GM18907 (cell line): Measurements from ENCODE around the gene DPAGT1.
A peak's percentile ranks its signal among the peaks of the same experiment; 100 is the strongest.

ENCODE experiments used
- ATAC-seq: cut with Tn5 transposase; IDR thresholded peaks from one replicate; pipeline ENCODE4 v1.9.1; 2021; ENCODE audit warnings: mild to moderate bottlenecking, moderate library complexity; ENCODE audit not compliant: unreplicated experiment

The DPAGT1 gene

DNA sequence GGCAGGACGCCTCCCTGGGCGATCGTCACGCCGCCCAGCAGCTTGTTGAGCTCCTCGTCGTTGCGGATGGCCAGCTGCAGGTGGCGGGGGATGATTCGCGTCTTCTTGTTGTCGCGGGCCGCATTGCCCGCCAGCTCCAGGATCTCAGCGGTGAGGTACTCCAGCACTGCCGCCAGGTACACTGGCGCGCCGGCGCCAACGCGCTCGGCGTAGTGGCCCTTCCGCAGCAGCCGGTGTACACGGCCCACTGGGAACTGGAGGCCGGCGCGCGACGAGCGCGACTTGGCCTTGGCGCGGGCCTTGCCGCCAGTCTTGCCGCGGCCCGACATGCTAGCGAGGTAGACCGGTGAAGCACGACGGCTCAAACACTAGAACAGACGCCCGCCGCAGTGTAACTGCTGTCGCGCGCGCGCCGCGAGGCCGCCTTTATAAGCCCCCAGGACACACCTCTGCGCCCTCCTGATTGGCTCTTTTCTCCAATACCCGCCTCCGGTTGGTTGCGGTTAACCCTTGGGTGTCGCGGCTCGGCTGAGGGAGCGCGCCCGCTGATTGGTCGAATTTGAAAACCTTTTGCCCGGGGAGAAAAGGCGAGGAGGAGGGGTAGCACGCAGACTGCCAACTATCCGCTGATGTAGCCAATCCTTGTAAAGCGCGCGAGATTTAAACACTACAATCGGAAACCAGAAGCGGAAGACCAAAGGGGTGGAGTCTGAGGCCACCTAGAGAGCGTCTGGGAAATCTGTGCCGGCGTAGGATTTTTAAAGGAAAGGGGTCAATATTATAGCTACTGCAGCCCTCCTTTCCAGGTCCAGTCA is 6.4 kb downstream of the DPAGT1 start:
- ATAC-seq: peak; percentile 82

DNA sequence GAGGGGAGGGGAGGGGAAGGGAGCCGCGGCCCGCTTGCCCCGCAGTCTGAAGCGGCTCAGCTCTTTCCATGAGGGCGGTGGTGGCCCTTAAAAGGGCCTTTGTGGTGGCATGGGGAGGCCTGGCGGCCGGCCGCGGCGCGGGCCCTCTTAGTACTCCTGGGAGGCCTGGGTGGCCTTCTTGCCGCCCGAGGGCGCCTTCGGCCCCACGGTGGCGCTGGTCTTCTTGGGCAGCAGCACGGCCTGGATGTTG is 6.9 kb downstream of the DPAGT1 start:
- ATAC-seq: peak; percentile 40

GRCh38 chr11:119093942-119094815 is 7.5 kb downstream of the DPAGT1 start:
- ATAC-seq: peak; percentile 7

GRCh38 chr11:119092880-119093842 is 8.5 kb downstream of the DPAGT1 start:
- ATAC-seq: no peak

GRCh38 chr11:119091966-119092879 is 9.4 kb downstream of the DPAGT1 start:
- no peak for ATAC-seq

- ATAC-seq: no peak
Observed at GRCh38 chr11:119091178-119091577, 10.5 kb downstream of the DPAGT1 start.

DNA sequence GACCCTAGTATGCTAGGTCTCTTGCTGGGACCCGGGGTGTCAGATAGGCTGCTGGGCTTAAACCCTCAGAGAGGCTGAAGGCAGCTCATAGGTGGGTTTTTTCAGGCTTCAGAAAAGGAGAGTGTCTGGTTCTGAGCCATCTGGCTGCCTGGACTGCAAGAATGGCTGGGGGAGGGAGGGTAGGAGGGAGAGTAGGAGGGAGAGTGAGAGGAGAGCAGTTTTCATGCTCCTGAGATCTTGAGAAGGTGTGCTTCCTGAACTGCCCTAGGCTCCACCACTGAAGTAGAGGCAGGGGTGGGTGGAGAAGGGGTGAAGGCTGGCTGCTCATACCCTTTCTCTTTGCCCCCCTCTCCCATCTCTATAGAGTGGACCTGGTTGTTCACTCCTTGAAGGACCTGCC is 12.3 kb downstream of the DPAGT1 start:
- no peak for ATAC-seq

- ATAC-seq: no peak
Observed at GRCh38 chr11:119088406-119088805, 13.2 kb downstream of the DPAGT1 start.

GRCh38 chr11:119087747-119088241 is 13.9 kb downstream of the DPAGT1 start:
- no peak for ATAC-seq

GRCh38 chr11:119087123-119087522 is 14.5 kb downstream of the DPAGT1 start:
- ATAC-seq: no peak

DNA sequence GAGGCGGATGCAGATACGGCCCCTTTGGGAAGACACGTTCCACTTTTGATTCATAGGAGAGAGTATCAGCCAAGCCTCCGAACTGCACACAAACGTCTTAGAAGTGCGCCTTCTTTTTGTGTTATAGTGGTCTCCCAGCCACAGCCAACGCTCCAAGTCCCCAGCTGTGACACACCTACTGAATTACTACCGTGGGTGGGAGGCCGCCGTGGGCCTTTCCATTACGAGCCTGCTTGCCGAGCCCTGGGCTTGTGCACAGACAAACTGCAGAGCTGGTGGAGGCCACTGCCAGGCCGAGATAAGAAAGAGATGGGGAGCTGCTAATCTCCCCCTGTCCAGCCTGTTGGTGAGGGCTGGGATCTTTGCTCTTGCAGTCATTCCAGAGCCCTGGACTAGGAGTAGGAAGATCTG is 16.2 kb downstream of the DPAGT1 start:
- peak; percentile 10 for ATAC-seq

- peak; percentile 87 for ATAC-seq
Observed at GRCh38 chr11:119084663-119085436, 16.8 kb downstream of the DPAGT1 start, which contains the start of gene HMBS. HMBS (plus strand) TSS chr11:119084881; CDS start chr11:119085034, 153 bp downstream.

GRCh38 chr11:119081682-119082260 is 19.9 kb downstream of the DPAGT1 start:
- no peak for ATAC-seq

- no peak for ATAC-seq
Observed at GRCh38 chr11:119078675-119079420, 22.8 kb downstream of the DPAGT1 start.

DNA sequence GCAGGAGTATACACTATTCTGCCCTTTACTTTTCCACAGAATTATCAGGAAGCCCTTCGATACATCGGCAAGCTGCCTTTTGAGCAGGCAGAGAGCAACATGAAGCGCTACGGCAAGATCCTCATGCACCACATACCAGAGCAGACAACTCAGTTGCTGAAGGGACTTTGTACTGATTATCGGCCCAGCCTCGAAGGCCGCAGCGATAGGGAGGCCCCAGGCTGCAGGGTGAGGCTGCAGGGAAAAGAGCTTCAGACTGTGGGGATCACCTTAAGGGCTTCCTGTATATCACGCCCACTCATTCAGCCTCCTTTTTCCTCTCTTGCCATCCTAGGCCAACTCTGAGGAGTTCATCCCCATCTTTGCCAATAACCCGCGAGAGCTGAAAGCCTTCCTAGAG is 23.8 kb downstream of the DPAGT1 start:
- no peak for ATAC-seq

GRCh38 chr11:119067371-119068222 is 34.1 kb downstream of the DPAGT1 start, which contains the start of gene VPS11:
VPS11 (plus strand) TSS chr11:119067818; CDS start chr11:119067824, 6 bp downstream.
- peak; percentile 91 for ATAC-seq

DNA sequence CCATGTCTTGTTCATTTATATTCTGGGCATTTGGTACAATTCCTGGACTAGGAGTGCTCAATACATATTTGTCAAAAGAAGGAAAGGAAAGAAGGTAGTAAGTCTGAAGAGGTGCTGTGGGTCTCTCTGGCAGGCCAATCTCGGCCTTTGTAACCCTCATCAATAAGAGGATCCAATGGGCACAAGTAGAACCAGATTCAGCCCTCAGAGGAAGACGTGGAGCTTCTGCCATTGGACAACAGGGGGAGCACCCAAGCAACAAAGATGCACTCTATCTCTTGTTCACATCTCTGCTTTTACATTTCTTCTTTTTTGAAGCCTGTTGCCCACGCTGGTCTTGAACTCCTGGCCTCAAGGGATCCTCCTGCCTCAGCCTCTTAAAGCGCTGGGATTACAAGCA is 36.3 kb downstream of the DPAGT1 start:
- no peak for ATAC-seq
